Uterus (tissue), 4 donors: ENCODE data around the gene COL4A2. TPM values are rescaled to one million over a fixed set of nuclear protein-coding genes. Genes with fewer than 3 reads are reported as not detected.

Source experiments
- DNase-seq, 2 donors: peaks; one replicate each; pipeline ENCODE4 v3.0.0-alpha.2; 2019 to 2020
- H3K27ac ChIP-seq, 2 donors: fragments of 200-600 bp; sonication (generic); 1 replicate in 1 of 2; 2 replicates in 1 of 2; pipeline ENCODE4 v1.5.1; 2016 to 2018
- H3K27me3 ChIP-seq, 2 donors: fragments of 200-600 bp; sonication (generic); one replicate each; pipeline ENCODE4 v1.5.1; 2018 to 2019; ENCODE audit warnings: control low read depth in 1 of 2
- H3K36me3 ChIP-seq, 2 donors: fragments of 200-600 bp; sonication (generic); one replicate each; pipeline ENCODE4 v1.5.1; 2019; ENCODE audit warnings: control low read depth in 1 of 2
- H3K4me1 ChIP-seq, 2 donors: fragments of 200-600 bp; sonication (generic); one replicate each; pipeline ENCODE4 v1.5.1; 2018 to 2019; ENCODE audit warnings: control low read depth in 1 of 2
- H3K4me3 ChIP-seq, 2 donors: fragments of 200-600 bp; sonication (generic); 1 replicate in 1 of 2; 2 replicates in 1 of 2; pipeline ENCODE4 v1.5.1; 2018 to 2019; ENCODE audit warnings: mild to moderate bottlenecking in 1 of 2
- H3K9me3 ChIP-seq, 2 donors: fragments of 200-600 bp; sonication (generic); one replicate each; pipeline ENCODE4 v1.5.1; 2019; ENCODE audit warnings: control low read depth in 1 of 2
- POLR2A ChIP-seq, 2 donors: fragments of 450-650 bp; IDR thresholded peaks; one replicate each; pipeline ENCODE4 v1.6.1; 2016; ENCODE audit warnings: antibody characterized with exemption in 2 of 2, mild to moderate bottlenecking in 1 of 2, moderate library complexity in 1 of 2
- intact Hi-C: fragments of 100-400 bp; cut with DNase I; formaldehyde crosslinking; loops from one replicate; pipeline ENCODE4 v1.15.1; 2023; ENCODE audit warnings: low total_unique reads
- total RNA-seq, 4 donors: library from RNA; depleted of rRNA in 3 of 4; stranded (reverse); fragments of >200 nt in 3 of 4; gene quantifications; one replicate each; pipeline versions ENCODE4 v1.1.0 to v1.2.4, GENCODE V29; 2014 to 2023
- TF ChIP-seq, protein P1 (sequence below), 4 experiments: fragments of 200-600 bp in 2 of 4; fragments of 450-650 bp in 2 of 4; sonication (generic) in 2 of 4; IDR thresholded peaks; one replicate each; pipeline ENCODE4 v1.5.1; 2016 to 2019; ENCODE audit warnings: antibody characterized with exemption in 4 of 4, mild to moderate bottlenecking in 2 of 4, moderate library complexity in 1 of 4
- donor health status: DM: yes; HTN: yes; CAD: no.

COL4A2 gene
- total RNA-seq, 4 donors from 2014 or later = 157 to 606 (median 284) TPM

GRCh38 chr13:110523838-110524540, 216.9 kb downstream of the COL4A2 start:
- no peak for TF ChIP-seq POLR2A (IDR thresholded peaks at IDR 0.05)
- TF ChIP-seq, protein P1, sequence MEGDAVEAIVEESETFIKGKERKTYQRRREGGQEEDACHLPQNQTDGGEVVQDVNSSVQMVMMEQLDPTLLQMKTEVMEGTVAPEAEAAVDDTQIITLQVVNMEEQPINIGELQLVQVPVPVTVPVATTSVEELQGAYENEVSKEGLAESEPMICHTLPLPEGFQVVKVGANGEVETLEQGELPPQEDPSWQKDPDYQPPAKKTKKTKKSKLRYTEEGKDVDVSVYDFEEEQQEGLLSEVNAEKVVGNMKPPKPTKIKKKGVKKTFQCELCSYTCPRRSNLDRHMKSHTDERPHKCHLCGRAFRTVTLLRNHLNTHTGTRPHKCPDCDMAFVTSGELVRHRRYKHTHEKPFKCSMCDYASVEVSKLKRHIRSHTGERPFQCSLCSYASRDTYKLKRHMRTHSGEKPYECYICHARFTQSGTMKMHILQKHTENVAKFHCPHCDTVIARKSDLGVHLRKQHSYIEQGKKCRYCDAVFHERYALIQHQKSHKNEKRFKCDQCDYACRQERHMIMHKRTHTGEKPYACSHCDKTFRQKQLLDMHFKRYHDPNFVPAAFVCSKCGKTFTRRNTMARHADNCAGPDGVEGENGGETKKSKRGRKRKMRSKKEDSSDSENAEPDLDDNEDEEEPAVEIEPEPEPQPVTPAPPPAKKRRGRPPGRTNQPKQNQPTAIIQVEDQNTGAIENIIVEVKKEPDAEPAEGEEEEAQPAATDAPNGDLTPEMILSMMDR (IDR thresholded peaks at IDR 0.05) = no peak
- intact Hi-C loops = no loop called here
- no peak overlapping the region for H3K27ac ChIP-seq
- no peak overlapping the region for H3K4me3 ChIP-seq
- H3K27me3 ChIP-seq = no peaks in the 10 kb centered on the region
- no peak for DNase-seq
- H3K4me1 ChIP-seq = no peaks in the 10 kb centered on the region
- no peaks in the 10 kb centered on the region for H3K36me3 ChIP-seq
- H3K9me3 ChIP-seq = no peaks in the 10 kb centered on the region

DNA sequence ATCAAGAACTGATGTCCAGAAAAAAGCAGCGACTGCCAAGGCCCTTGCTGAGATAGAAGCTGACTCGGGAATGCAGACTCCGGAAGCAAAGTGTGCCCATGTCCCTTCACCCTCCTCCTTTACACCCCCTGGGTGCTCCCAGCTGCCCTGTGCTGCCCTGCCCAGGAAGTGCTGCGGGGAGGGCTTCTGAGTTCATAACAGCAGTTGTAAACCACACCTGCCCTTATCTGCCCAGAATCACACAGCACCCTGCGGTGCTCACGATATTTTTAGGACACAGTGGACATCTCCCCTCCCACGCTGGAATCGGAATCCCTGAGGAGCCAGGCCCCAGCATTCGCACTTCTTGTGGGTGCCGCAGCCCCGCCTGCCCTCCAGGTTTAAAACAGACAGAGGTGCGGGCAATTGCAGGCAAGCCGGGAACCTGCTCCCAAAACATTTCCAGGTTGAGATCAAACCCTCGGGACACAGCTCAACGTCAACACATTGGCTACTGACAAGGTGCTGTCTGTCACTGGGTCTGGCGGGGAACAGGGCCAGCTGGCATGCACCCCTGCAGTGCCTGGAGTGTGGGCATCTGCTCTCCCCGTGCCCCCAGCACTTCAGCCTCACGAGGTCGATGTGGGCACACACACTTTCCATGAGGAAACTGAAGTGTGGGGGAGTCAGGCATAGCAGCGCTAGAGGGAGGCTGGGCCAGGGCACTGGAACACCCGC, 217.6 kb downstream of the COL4A2 start:
- Histone ChIP-seq H3K36me3 (no peaks in the 10 kb centered on the region), H3K27ac (no peak overlapping the region), H3K9me3 (no peaks in the 10 kb centered on the region), H3K27me3 (no peaks in the 10 kb centered on the region), H3K4me1 (no peaks in the 10 kb centered on the region), H3K4me3 (no peak overlapping the region)
- intact Hi-C loops = no loop called here
- TF ChIP-seq POLR2A (IDR thresholded peaks at IDR 0.05) = no peak
- TF ChIP-seq, protein P1 (IDR thresholded peaks at IDR 0.05) = no peak
- DNase-seq = no peak

GRCh38 chr13:110525328-110526319, 218.5 kb downstream of the COL4A2 start:
- no peak for TF ChIP-seq POLR2A (IDR thresholded peaks at IDR 0.05)
- TF ChIP-seq, protein P1 (IDR thresholded peaks at IDR 0.05) = no peak
- no peak overlapping the region for H3K4me3 ChIP-seq
- DNase-seq = no peak
- intact Hi-C loops = no loop called here
- H3K36me3 ChIP-seq = no peaks in the 10 kb centered on the region
- H3K27ac ChIP-seq = no peak overlapping the region
- no peaks in the 10 kb centered on the region for H3K27me3 ChIP-seq
- H3K9me3 ChIP-seq = no peaks in the 10 kb centered on the region
- H3K4me1 ChIP-seq = no peaks in the 10 kb centered on the region

- no peaks in the 10 kb centered on the region for H3K4me1 ChIP-seq
- no peaks in the 10 kb centered on the region for H3K36me3 ChIP-seq
Observed at GRCh38 chr13:110528371-110528770, 221.3 kb downstream of the COL4A2 start.

More at GRCh38 chr13:110528371-110528770, 221.3 kb downstream of the COL4A2 start:
- DNase-seq = no peak
- H3K4me3 ChIP-seq = no peak overlapping the region
- H3K27me3 ChIP-seq = no peaks in the 10 kb centered on the region
- TF ChIP-seq, protein P1 (IDR thresholded peaks at IDR 0.05) = no peak
- TF ChIP-seq POLR2A (IDR thresholded peaks at IDR 0.05) = no peak
- no peaks in the 10 kb centered on the region for H3K9me3 ChIP-seq
- intact Hi-C loops = no loop called here
- no peak overlapping the region for H3K27ac ChIP-seq
